ENCODE measurements around the gene NGF.

DNA sequence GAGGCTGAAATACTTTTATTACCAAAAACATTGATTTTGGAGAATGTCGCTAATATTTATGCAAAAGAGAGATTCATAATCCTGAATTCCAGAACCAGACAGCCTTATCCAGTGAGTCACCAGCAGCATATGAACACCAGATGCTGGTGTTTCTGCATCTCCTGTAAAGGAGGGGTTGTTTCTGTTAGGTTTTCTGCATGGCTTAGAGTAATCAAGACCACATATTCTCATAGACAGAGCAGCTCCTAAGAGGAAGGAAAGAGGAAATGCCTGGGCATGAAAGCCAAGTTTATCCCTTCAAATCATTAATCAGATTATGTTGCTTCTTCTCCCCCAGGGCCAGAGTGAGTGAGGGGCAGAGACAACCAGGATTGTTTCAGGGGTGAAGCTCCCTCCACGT lies 86.2 kb downstream of the NGF start:
- TF ChIP-seq CTCF (IDR thresholded peaks at IDR 0.05; ENCODE audit: control extremely low read depth in 1 of 3, insufficient read depth in 1 of 3, low read depth in 1 of 3, low read length in 3 of 3) (no peak), YY1 (IDR thresholded peaks at IDR 0.05; ENCODE audit: low read depth, low read length) (no peak), SIN3A (conservative IDR thresholded peaks at IDR 0.05 in 1 of 2, IDR thresholded peaks at IDR 0.05 in 1 of 2; ENCODE audit: low read depth in 1 of 2, low read length in 2 of 2) (no peak), POLR2AphosphoS5 (IDR thresholded peaks at IDR 0.05; ENCODE audit: low read depth, low read length) (no peak), POU5F1 (IDR thresholded peaks at IDR 0.05; ENCODE audit: low read depth, low read length) (no peak), CEBPB (IDR thresholded peaks at IDR 0.05; ENCODE audit: low read depth, low read length) (no peak), EZH2 (IDR thresholded peaks at IDR 0.05; ENCODE audit: low read depth, low read length, severe bottlenecking) (no peak), RFX5 (IDR thresholded peaks at IDR 0.05; ENCODE audit: borderline replicate concordance, low read depth, low read length) (no peak), CHD2 (IDR thresholded peaks at IDR 0.05; ENCODE audit: low read length) (no peak), JUN (IDR thresholded peaks at IDR 0.05; ENCODE audit: low read depth, low read length) (no peak)
- TF ChIP-seq, protein P1, sequence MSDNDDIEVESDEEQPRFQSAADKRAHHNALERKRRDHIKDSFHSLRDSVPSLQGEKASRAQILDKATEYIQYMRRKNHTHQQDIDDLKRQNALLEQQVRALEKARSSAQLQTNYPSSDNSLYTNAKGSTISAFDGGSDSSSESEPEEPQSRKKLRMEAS (IDR thresholded peaks at IDR 0.05): no peak

All from H1 (cell line).